GM12878 (cell line): ENCODE results near the gene MAMDC4. TPM values are rescaled to one million over a fixed set of nuclear protein-coding genes. Genes with fewer than 3 reads are reported as not detected.

ENCODE experiments used
- ATAC-seq: fragments of 200-7000 bp; cut with Tn5 transposase; 3 replicates; pipeline ENCODE4 v1.9.1; 2020; ENCODE audit warnings: mild to moderate bottlenecking, moderate library complexity
- BruUV-seq: library from RNA; stranded (reverse); fragments of 400-500 nt; replicated peaks from 2 replicates; lab custom pipeline; 2021; lab: Mats Ljungman, UMichigan
- CTCF ChIA-PET: fragments of 300-600 bp; sonication (Branson Sonifier 250); formaldehyde crosslinking; extraction: SDS; loops from one replicate; lab custom pipeline; 2021; ENCODE audit warnings: inconsistent platforms; lab: Yijun Ruan, JAX
- POLR2A ChIA-PET: fragments of 350-600 bp; formaldehyde crosslinking; extraction: SDS; loops from one replicate; lab custom pipeline; 2021; ENCODE audit warnings: inconsistent platforms; lab: Charles Lee
- RAD21 ChIA-PET: fragments of 300-600 bp; sonication (Branson Sonifier 250); formaldehyde crosslinking; loops from one replicate; lab custom pipeline; 2023; ENCODE audit warnings: antibody characterized with exemption; ENCODE audit not compliant: unreplicated experiment; lab: Charles Lee
- SMC1A ChIA-PET: fragments of 300-600 bp; sonication (Branson Sonifier 250); formaldehyde crosslinking; loops from one replicate; lab custom pipeline; 2023; ENCODE audit not compliant: unreplicated experiment, uncharacterized antibody; lab: Charles Lee
- DNase-seq: peaks from one replicate; pipeline ENCODE4 v3.0.0-alpha.2; 2011; ENCODE audit warnings: low read depth, low spot score
- FAIRE-seq: peaks from 3 replicates; lab custom pipeline; 2011; peaks lifted over from hg19 to GRCh38; lab: Jason Lieb, UNC
- H2AFZ ChIP-seq: 2 replicates; pipeline ENCODE4 v1.6.0; 2011; ENCODE audit warnings: low read depth, low read length, control low read depth; ENCODE audit not compliant: control insufficient read depth
- H3K27ac ChIP-seq: 2 replicates; pipeline ENCODE4 v1.5.1; 2011; ENCODE audit warnings: control low read depth; ENCODE audit not compliant: control insufficient read depth, insufficient read depth
- H3K27me3 ChIP-seq, 2 experiments: replicated peaks in 1 of 2; 2 replicates each; pipeline versions ENCODE4 v1.6.0 to v1.6.1; 2011; ENCODE audit warnings: low read length in 1 of 2; ENCODE audit not compliant: control insufficient read depth in 2 of 2, insufficient read depth in 2 of 2
- H3K36me3 ChIP-seq, 2 experiments: 2 replicates each; pipeline ENCODE4 v1.5.1; 2011; ENCODE audit warnings: low read length in 1 of 2; ENCODE audit not compliant: control insufficient read depth in 2 of 2, insufficient read depth in 2 of 2
- H3K4me1 ChIP-seq: 2 replicates; pipeline ENCODE4 v1.6.1; 2011; ENCODE audit warnings: mild to moderate bottlenecking, low read length, moderate library complexity, mixed read lengths; ENCODE audit not compliant: control insufficient read depth, insufficient read depth
- H3K4me2 ChIP-seq: 2 replicates; pipeline ENCODE4 v1.6.0; 2011; ENCODE audit warnings: control low read depth; ENCODE audit not compliant: control insufficient read depth, insufficient read depth
- H3K4me3 ChIP-seq: fragments of 200-600 bp; sonication (generic); 2 replicates; pipeline ENCODE4 v1.5.1; 2016
- H3K79me2 ChIP-seq: 2 replicates; pipeline ENCODE4 v1.6.0; 2011; ENCODE audit warnings: low read length; ENCODE audit not compliant: control insufficient read depth, insufficient read depth
- H3K9ac ChIP-seq: 2 replicates; pipeline ENCODE4 v1.8.0; 2011; ENCODE audit warnings: low read length, control low read depth, mixed read lengths; ENCODE audit not compliant: control insufficient read depth, insufficient read depth
- H3K9me3 ChIP-seq: replicated peaks from 3 replicates; pipeline ENCODE4 v1.5.1; 2011; ENCODE audit warnings: mild to moderate bottlenecking, low read length; ENCODE audit not compliant: control insufficient read depth, insufficient read depth
- H4K20me1 ChIP-seq: 2 replicates; pipeline ENCODE4 v1.6.0; 2011; ENCODE audit not compliant: control insufficient read depth, insufficient read depth
- BACH1 ChIP-seq: fragments of 450-650 bp; IDR thresholded peaks from 2 replicates; pipeline ENCODE4 v1.6.1; 2017; ENCODE audit warnings: mild to moderate bottlenecking, borderline replicate concordance
- CHD2 ChIP-seq: IDR thresholded peaks from 2 replicates; pipeline ENCODE4 v1.6.1; 2011; ENCODE audit warnings: low read depth, low read length, improper control_type of control experiment, borderline replicate concordance
- ETV6 ChIP-seq, 2 experiments: fragments of 450-650 bp in 1 of 2; IDR thresholded peaks in 1 of 2; conservative IDR thresholded peaks in 1 of 2; 2 replicates each; pipeline ENCODE4 v1.6.1; 2014; ENCODE audit warnings: antibody characterized with exemption in 1 of 2, borderline replicate concordance in 1 of 2, low read depth in 1 of 2, mild to moderate bottlenecking in 1 of 2, moderate library complexity in 1 of 2
- MEF2A ChIP-seq: IDR thresholded peaks from 2 replicates; pipeline ENCODE4 v1.6.1; 2011; ENCODE audit warnings: low read depth, mild to moderate bottlenecking, low read length, moderate library complexity; ENCODE audit not compliant: insufficient read depth
- PKNOX1 ChIP-seq: fragments of 450-650 bp; IDR thresholded peaks from 2 replicates; pipeline ENCODE4 v1.6.1; 2016; ENCODE audit warnings: mild to moderate bottlenecking
- RCOR1 ChIP-seq: conservative IDR thresholded peaks from 2 replicates; pipeline ENCODE4 v1.6.1; 2012; ENCODE audit warnings: low read depth, low read length, improper control_type of control experiment
- RELA ChIP-seq: fragments of 450-650 bp; IDR thresholded peaks from 2 replicates; pipeline ENCODE4 v1.8.0; 2014; ENCODE audit warnings: borderline replicate concordance; ENCODE audit not compliant: partially characterized antibody
- REST ChIP-seq: IDR thresholded peaks from 2 replicates; pipeline ENCODE4 v1.6.1; 2012; ENCODE audit warnings: mild to moderate bottlenecking, low read depth, low read length
- SIN3A ChIP-seq: IDR thresholded peaks from 2 replicates; pipeline ENCODE4 v1.6.1; 2012; ENCODE audit warnings: low read depth, low read length, improper control_type of control experiment
- SMAD1 ChIP-seq: fragments of 450-650 bp; IDR thresholded peaks from 2 replicates; pipeline ENCODE4 v1.6.1; 2018; ENCODE audit warnings: mild to moderate bottlenecking, low read depth; ENCODE audit not compliant: partially characterized antibody
- SMAD5 ChIP-seq: IDR thresholded peaks from 2 replicates; pipeline ENCODE4 v1.6.1; 2016; ENCODE audit warnings: antibody characterized with exemption, low read depth
- SP1 ChIP-seq: IDR thresholded peaks from one replicate; pipeline ENCODE4 v1.6.1; 2011; ENCODE audit warnings: low read depth, low read length
- TBL1XR1 ChIP-seq: IDR thresholded peaks from 2 replicates; pipeline ENCODE4 v1.6.1; 2012; ENCODE audit warnings: low read depth, low read length, improper control_type of control experiment
- YBX1 ChIP-seq: fragments of 450-650 bp; IDR thresholded peaks from 2 replicates; pipeline ENCODE4 v1.6.1; 2016; ENCODE audit warnings: antibody characterized with exemption
- YY1 ChIP-seq: IDR thresholded peaks from 2 replicates; pipeline ENCODE4 v1.6.1; 2011; ENCODE audit warnings: low read depth, mild to moderate bottlenecking, low read length
- ZNF207 ChIP-seq: fragments of 450-650 bp; IDR thresholded peaks from 2 replicates; pipeline ENCODE4 v1.6.1; 2014; ENCODE audit warnings: antibody characterized with exemption, mild to moderate bottlenecking, borderline replicate concordance
- ZSCAN29 ChIP-seq: fragments of 450-650 bp; IDR thresholded peaks from 2 replicates; pipeline ENCODE4 v1.6.1; 2017; ENCODE audit warnings: mild to moderate bottlenecking, moderate library complexity
- WGBS: methylation state at CpG from one replicate; pipeline ENCODE4 v1.1.6; 2016; ENCODE audit warnings: low lambda C conversion rate; ENCODE audit not compliant: insufficient replicate concordance, insufficient coverage; ENCODE audit errors: missing lambda C conversion rate; 5-methylcytosine and 5-hydroxymethylcytosine counted together
- in situ Hi-C: fragments of 300-500 bp; cut with MboI; formaldehyde crosslinking; loops from 9 replicates; pipeline ENCODE4 v1.14.3; 2018; ENCODE audit warnings: mixed read lengths
- intact Hi-C: fragments of 100-400 bp; cut with micrococcal nuclease; formaldehyde crosslinking; loops from one replicate; pipeline ENCODE4 v1.14.2; 2022; ENCODE audit not compliant: unreplicated experiment
- polyA plus RNA-seq, 11 experiments: library from polyadenylated mRNA; depleted of rRNA in 4 of 11; unstranded in 6 of 11; stranded (reverse) in 5 of 11; fragments of >200 nt; fragmentation: Nextera tagmentation in 4 of 11; fragmentation: Illumina TruSeq in 1 of 11; extraction: Ambion mirVana in 4 of 11; extraction: Trizol in 1 of 11; gene quantifications; 1 replicate in 1 of 11; 2 replicates in 10 of 11; pipeline versions ENCODE4 v1.2.1 to v1.2.3, GENCODE V29; 2011 to 2016; ENCODE audit warnings: inconsistent platforms in 2 of 11, missing spikeins in 2 of 11, low read depth in 1 of 11
- total RNA-seq, 4 experiments: library from RNA; depleted of rRNA in 3 of 4; stranded (reverse); fragments of >200 nt in 3 of 4; fragmentation: Illumina TruSeq in 1 of 4; extraction: Trizol in 1 of 4; gene quantifications; 2 replicates each; pipeline versions ENCODE4 v1.2.1 to v1.2.3, GENCODE V29; 2013 to 2021
- TF ChIP-seq, protein P1 (sequence below), 3 experiments: IDR thresholded peaks in 2 of 3; conservative IDR thresholded peaks in 1 of 3; 2 replicates each; pipeline ENCODE4 v1.5.1; 2011; ENCODE audit warnings: low read depth in 3 of 3, low read length in 3 of 3, mild to moderate bottlenecking in 3 of 3, control low read depth in 2 of 3, moderate library complexity in 2 of 3, inconsistent platforms in 1 of 3, mixed read lengths in 1 of 3; ENCODE audit not compliant: control insufficient read depth in 2 of 3, insufficient read depth in 1 of 3; ENCODE audit errors: extremely low read depth in 1 of 3

The MAMDC4 gene
- total and polyA plus RNA-seq, 10 of the 15 experiments (the other 5 are each of a cell fraction or from before 2014, with no cell fraction given) = 0.22 to 5.7 (median 2.4) TPM; not detected in 1

GRCh38 chr9:136854842-136855460 is 2.8 kb downstream of the MAMDC4 start:
- no peaks in the 10 kb centered on the region for H3K9me3 ChIP-seq
- intact Hi-C loops = loop anchor here (5.0 kb wide), 1 partner anchor 87 kb away; the partner anchor contains the start of gene FBXW5
- in situ Hi-C loops = no loop called here
- no peak overlapping the region for H3K4me2 ChIP-seq
- ChIA-PET SMC1A (no interaction called here), CTCF (no interaction called here), POLR2A (interaction anchor here (0.6 kb wide), 2 partner anchors 30 to 847 kb away, joined by 3 read pairs; no protein-coding TSS in a partner anchor), RAD21 (interaction anchor here (0.6 kb wide), 1 partner anchor 66 kb away, joined by 3 read pairs; no protein-coding TSS in a partner anchor)
- H4K20me1 ChIP-seq = no peaks in the 10 kb centered on the region
- no peak for DNase-seq
- peaks cover 4 to 11% of the 10 kb centered on the region in 2 experiments; a peak in 3 of 4 replicates for H3K36me3 ChIP-seq
- no peak overlapping the region for H3K27ac ChIP-seq
- TF ChIP-seq ETV6 (conservative IDR thresholded peaks at IDR 0.05 in 1 of 2, IDR thresholded peaks at IDR 0.05 in 1 of 2; ENCODE audit: borderline replicate concordance in 1 of 2, low read depth in 1 of 2) (no peak), BACH1 (no peak), RELA (no peak), YBX1 (no peak), ZSCAN29 (no peak), CHD2 (no peak), YY1 (no peak), REST (no peak), SMAD5 (no peak), TBL1XR1 (no peak), SP1 (no peak), RCOR1 (no peak), ZNF207 (no peak), SIN3A (no peak), MEF2A (no peak), PKNOX1 (no peak), SMAD1 (no peak)
- TF ChIP-seq, protein P1, sequence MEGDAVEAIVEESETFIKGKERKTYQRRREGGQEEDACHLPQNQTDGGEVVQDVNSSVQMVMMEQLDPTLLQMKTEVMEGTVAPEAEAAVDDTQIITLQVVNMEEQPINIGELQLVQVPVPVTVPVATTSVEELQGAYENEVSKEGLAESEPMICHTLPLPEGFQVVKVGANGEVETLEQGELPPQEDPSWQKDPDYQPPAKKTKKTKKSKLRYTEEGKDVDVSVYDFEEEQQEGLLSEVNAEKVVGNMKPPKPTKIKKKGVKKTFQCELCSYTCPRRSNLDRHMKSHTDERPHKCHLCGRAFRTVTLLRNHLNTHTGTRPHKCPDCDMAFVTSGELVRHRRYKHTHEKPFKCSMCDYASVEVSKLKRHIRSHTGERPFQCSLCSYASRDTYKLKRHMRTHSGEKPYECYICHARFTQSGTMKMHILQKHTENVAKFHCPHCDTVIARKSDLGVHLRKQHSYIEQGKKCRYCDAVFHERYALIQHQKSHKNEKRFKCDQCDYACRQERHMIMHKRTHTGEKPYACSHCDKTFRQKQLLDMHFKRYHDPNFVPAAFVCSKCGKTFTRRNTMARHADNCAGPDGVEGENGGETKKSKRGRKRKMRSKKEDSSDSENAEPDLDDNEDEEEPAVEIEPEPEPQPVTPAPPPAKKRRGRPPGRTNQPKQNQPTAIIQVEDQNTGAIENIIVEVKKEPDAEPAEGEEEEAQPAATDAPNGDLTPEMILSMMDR (IDR thresholded peaks at IDR 0.05 in 2 of 3, conservative IDR thresholded peaks at IDR 0.05 in 1 of 3; ENCODE audit: control insufficient read depth in 2 of 3, extremely low read depth in 1 of 3, insufficient read depth in 1 of 3, low read depth in 3 of 3, low read length in 3 of 3) = no peak
- no peak for ATAC-seq
- H3K4me1 ChIP-seq = peaks cover 4% of the 10 kb centered on the region
- no TSS peak for BruUV-seq
- no peak for FAIRE-seq
- peaks cover 4% of the 10 kb centered on the region; the same call in 1 of the 2 replicates for H3K79me2 ChIP-seq
- no peak overlapping the region for H3K4me3 ChIP-seq
- H3K27me3 ChIP-seq = no peaks in the 10 kb centered on the region
- H3K9ac ChIP-seq = no peak overlapping the region
- 86% methylated on average over 23 of the region's 23 CpGs for WGBS
- no peak overlapping the region for H2AFZ ChIP-seq
